Activated naive CD8-positive, alpha-beta T cell treated with anti-CD3 and anti-CD28 coated beads for 36 hours (primary cell): ENCODE results near the gene TMEM225. TPM values are rescaled to one million over a fixed set of nuclear protein-coding genes. Genes with fewer than 3 reads are reported as not detected.

Experiments used
- DNase-seq: peaks from one replicate; pipeline ENCODE4 v3.0.0; 2021
- H3K27ac Mint-ChIP-seq: one replicate; pipeline ENCODE4 v1.8.0; 2022; ENCODE audit warnings: mild to moderate bottlenecking, moderate library complexity, mixed read lengths
- H3K27me3 Mint-ChIP-seq: one replicate; pipeline ENCODE4 v1.8.0; 2022; ENCODE audit warnings: mild to moderate bottlenecking, mixed read lengths
- H3K36me3 Mint-ChIP-seq: one replicate; pipeline ENCODE4 v1.8.0; 2021; ENCODE audit warnings: mild to moderate bottlenecking, mixed read lengths
- H3K4me1 Mint-ChIP-seq: one replicate; pipeline ENCODE4 v1.8.0; 2021; ENCODE audit warnings: mixed read lengths
- H3K4me3 Mint-ChIP-seq: one replicate; pipeline ENCODE4 v1.8.0; 2022; ENCODE audit warnings: mild to moderate bottlenecking, moderate library complexity, mixed read lengths
- H3K9me3 Mint-ChIP-seq: one replicate; pipeline ENCODE4 v1.8.0; 2022; ENCODE audit warnings: mixed read lengths
- total RNA-seq, 2 experiments: library from RNA; stranded (reverse); gene quantifications; one replicate each; pipeline ENCODE4 v1.2.3, GENCODE V29; 2021

TMEM225 gene
- total RNA-seq, 2 experiments from 2014 or later, result not detected

DNA sequence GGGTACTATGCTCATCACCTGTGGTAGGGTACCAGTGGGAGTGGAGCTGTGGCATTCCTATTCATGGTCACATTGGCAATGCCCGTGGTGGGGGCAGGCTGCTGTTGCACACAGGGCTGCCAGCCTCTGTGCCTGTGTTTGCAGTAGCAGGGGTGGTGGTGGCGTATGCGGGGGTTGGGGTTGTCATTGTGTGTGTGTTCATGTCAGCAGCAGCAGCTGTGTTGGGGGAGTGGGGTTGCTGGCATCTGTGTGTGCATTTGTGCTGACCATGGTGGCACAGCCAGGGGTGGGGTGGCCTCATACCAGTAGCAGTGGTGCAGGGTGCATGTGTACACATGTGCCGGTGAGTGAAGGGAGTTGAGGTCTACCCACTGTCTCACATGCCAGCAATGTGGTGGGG lies 34.4 kb downstream of the TMEM225 start:
- H3K36me3 Mint-ChIP-seq, result no peaks in the 10 kb centered on the region
- H3K27ac Mint-ChIP-seq, result no peak overlapping the region
- no peak overlapping the region for H3K4me3 Mint-ChIP-seq
- H3K9me3 Mint-ChIP-seq, result peaks cover 5% of the 10 kb centered on the region
- no peaks in the 10 kb centered on the region for H3K4me1 Mint-ChIP-seq
- peaks cover 22% of the 10 kb centered on the region for H3K27me3 Mint-ChIP-seq
- no peak for DNase-seq

GRCh38 chr11:123841174-123841573 lies 44.3 kb downstream of the TMEM225 start:
- H3K27me3 Mint-ChIP-seq, result peaks cover 26% of the 10 kb centered on the region

DNA sequence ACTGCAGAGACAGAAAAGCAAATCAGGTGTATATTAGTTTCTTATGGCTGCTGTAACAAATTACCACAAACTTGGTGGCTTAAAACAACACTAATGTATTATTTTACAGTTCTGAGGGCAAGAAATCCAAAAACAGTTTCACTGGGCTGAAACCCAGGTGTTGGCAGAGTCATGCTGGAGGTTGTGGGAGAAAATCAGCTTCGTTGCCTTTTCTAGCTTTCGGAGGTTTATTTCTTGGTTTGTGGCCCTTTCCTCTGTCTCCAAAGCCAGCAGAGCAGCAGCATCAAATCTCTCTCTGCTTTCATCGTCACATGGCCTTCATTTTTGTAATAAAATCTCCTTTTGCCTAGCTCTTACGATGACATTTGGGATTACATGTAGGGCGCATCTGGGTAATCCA lies 46.3 kb downstream of the TMEM225 start:
- H3K36me3 Mint-ChIP-seq, result no peaks in the 10 kb centered on the region
- no peaks in the 10 kb centered on the region for H3K4me1 Mint-ChIP-seq
- no peak overlapping the region for H3K27ac Mint-ChIP-seq
- no peak for DNase-seq
- H3K27me3 Mint-ChIP-seq, result peaks cover 21% of the 10 kb centered on the region
- no peak overlapping the region for H3K4me3 Mint-ChIP-seq
- peaks cover 1% of the 10 kb centered on the region for H3K9me3 Mint-ChIP-seq

More at GRCh38 chr11:123841174-123841573, 44.3 kb downstream of the TMEM225 start:
- Mint-ChIP-seq H3K4me3 (no peak overlapping the region), H3K36me3 (no peaks in the 10 kb centered on the region), H3K4me1 (no peaks in the 10 kb centered on the region), H3K9me3 (peaks cover 1% of the 10 kb centered on the region), H3K27ac (no peak overlapping the region)
- DNase-seq, result no peak

DNA sequence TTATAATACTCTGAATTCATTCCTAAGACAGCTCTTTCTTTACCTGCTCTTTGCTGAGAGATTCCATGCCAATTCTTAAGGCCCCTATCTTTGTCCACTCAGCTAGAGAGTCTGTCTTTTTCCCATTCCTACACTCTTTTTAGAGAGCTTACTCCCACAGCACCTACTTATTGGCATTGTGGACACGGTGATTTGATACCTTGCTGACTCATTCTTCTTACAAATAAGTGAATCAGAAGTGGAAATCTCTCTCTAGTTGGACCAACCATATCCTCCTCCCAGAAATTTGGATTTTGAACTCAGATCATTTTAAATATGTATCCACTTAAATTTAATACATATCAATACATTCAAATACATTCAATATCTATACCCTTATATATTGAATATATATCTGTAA lies 46.8 kb downstream of the TMEM225 start:
- H3K27ac Mint-ChIP-seq, result no peak overlapping the region
- no peaks in the 10 kb centered on the region for H3K4me1 Mint-ChIP-seq
- H3K27me3 Mint-ChIP-seq, result peaks cover 17% of the 10 kb centered on the region
- H3K36me3 Mint-ChIP-seq, result no peaks in the 10 kb centered on the region
- peaks cover 1% of the 10 kb centered on the region for H3K9me3 Mint-ChIP-seq
- no peak for DNase-seq
- H3K4me3 Mint-ChIP-seq, result no peak overlapping the region

GRCh38 chr11:123838199-123838598 lies 47.3 kb downstream of the TMEM225 start:
- H3K36me3 Mint-ChIP-seq, result no peaks in the 10 kb centered on the region
- peaks cover 1% of the 10 kb centered on the region for H3K9me3 Mint-ChIP-seq
- no peak overlapping the region for H3K27ac Mint-ChIP-seq
- no peak for DNase-seq
- H3K4me3 Mint-ChIP-seq, result no peak overlapping the region
- H3K4me1 Mint-ChIP-seq, result no peaks in the 10 kb centered on the region
- peaks cover 17% of the 10 kb centered on the region for H3K27me3 Mint-ChIP-seq

DNA sequence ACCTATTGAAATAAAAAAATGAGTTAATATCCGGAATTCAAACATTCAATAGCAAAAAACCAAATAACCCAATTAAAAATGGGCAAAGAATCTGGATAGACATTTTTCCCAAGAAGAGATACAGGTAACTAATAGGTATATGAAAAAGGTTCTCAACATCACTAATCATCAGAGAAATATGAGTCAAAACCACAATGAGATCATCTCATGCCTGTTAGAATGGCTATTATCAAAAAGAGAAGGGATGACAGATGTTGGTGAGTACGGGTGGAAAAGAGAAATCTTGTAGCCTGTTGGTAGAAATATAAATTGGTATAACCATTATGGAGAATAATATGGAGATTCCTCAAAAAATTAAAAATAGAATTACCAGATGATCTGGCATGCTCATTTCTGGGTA lies 52.4 kb downstream of the TMEM225 start:
- Mint-ChIP-seq H3K4me3 (no peak overlapping the region), H3K9me3 (peaks cover 1% of the 10 kb centered on the region), H3K27ac (no peak overlapping the region), H3K4me1 (no peaks in the 10 kb centered on the region), H3K36me3 (no peaks in the 10 kb centered on the region), H3K27me3 (peaks cover 17% of the 10 kb centered on the region)
- DNase-seq, result no peak

Other genes with a start within 250 kb of the TMEM225 start
- not detected for gene SCN3B, start 231.0 kb downstream of the TMEM225 start, total RNA-seq
- gene ZNF202, start 144.0 kb downstream of the TMEM225 start, total RNA-seq, result 10 to 100 TPM; 14.4 to 18.6 TPM
- not detected for gene OR6X1, start 131.2 kb downstream of the TMEM225 start, total RNA-seq
- not detected for gene OR6M1, start 79.3 kb downstream of the TMEM225 start, total RNA-seq
- gene OR8D4, start 16.5 kb upstream of the TMEM225 start, total RNA-seq, result not detected
- not detected for gene OR4D5, start 53.9 kb upstream of the TMEM225 start, total RNA-seq
- not detected for gene OR6T1, start 58.2 kb upstream of the TMEM225 start, total RNA-seq
- not detected for gene OR10S1, start 92.1 kb upstream of the TMEM225 start, total RNA-seq
- gene OR10G6, start 109.5 kb upstream of the TMEM225 start, total RNA-seq, result not detected
- gene OR10G4, start 127.3 kb upstream of the TMEM225 start, total RNA-seq, result not detected
- gene OR10G9, start 137.3 kb upstream of the TMEM225 start, total RNA-seq, result not detected
- gene OR10G8, start 141.1 kb upstream of the TMEM225 start, total RNA-seq, result not detected
- gene OR10G7, start 155.7 kb upstream of the TMEM225 start, total RNA-seq, result not detected
- gene VWA5A, start 229.8 kb upstream of the TMEM225 start, total RNA-seq, result 1 to 10 TPM; 4.3 to 5.2 TPM